ENCODE measurements around the gene FBXL7.

- TF ChIP-seq CTCF (IDR thresholded peaks at IDR 0.05) (no peak), EZH2 (IDR thresholded peaks at IDR 0.05; ENCODE audit: borderline replicate concordance, insufficient read depth, low read depth, low read length, poor library complexity, severe bottlenecking) (no peak)
Measured at GRCh38 chr5:15799612-15800011, 299.6 kb downstream of the FBXL7 start.

All from B cell (primary cell).